ENCODE results near the gene COL27A1.

- TF ChIP-seq CTCF (IDR thresholded peaks at IDR 0.05) (no peak), POLR2A (IDR thresholded peaks at IDR 0.05) (no peak)
Observed at GRCh38 chr9:114296338-114296737, 141.0 kb downstream of the COL27A1 start.

All from adrenal gland (tissue), 5 donors.